A673 (cell line): ENCODE results near the gene RGS1. TPM values are rescaled to one million over a fixed set of nuclear protein-coding genes. Genes with fewer than 3 reads are reported as not detected.

Experiments
- BruUV-seq: library from RNA; stranded (reverse); fragments of 400-500 nt; replicated peaks from 2 replicates; lab custom pipeline; 2021; lab: Mats Ljungman, UMichigan
- CTCF ChIA-PET: fragments of 300-600 bp; sonication (Branson Sonifier 250); formaldehyde crosslinking; loops from one replicate; lab custom pipeline; 2022; ENCODE audit warnings: antibody characterized with exemption; lab: Charles Lee
- POLR2A ChIA-PET: fragments of 300-600 bp; sonication (Branson Sonifier 250); formaldehyde crosslinking; loops from one replicate; lab custom pipeline; 2022; ENCODE audit warnings: antibody characterized with exemption; ENCODE audit not compliant: low non-redundant PET; lab: Charles Lee
- DNase-seq: peaks from one replicate; pipeline ENCODE4 v3.0.0-alpha.2; 2015; ENCODE audit warnings: low spot score
- H3K27ac ChIP-seq: fragments of 200-600 bp; sonication (generic); 2 replicates; pipeline ENCODE4 v1.5.1; 2016; ENCODE audit warnings: mixed run types, low read depth, mild to moderate bottlenecking, mixed read lengths, antibody characterized with exemption, low read length; ENCODE audit not compliant: poor library complexity, severe bottlenecking
- H3K27me3 ChIP-seq: fragments of 200-600 bp; sonication (generic); replicated peaks from 2 replicates; pipeline ENCODE4 v1.6.1; 2017; ENCODE audit warnings: mixed run types, low read depth, mild to moderate bottlenecking, mixed read lengths, antibody characterized with exemption, low read length; ENCODE audit not compliant: insufficient read depth, poor library complexity
- H3K36me3 ChIP-seq: fragments of 200-600 bp; sonication (generic); 2 replicates; pipeline ENCODE4 v1.6.1; 2016; ENCODE audit warnings: mixed run types, mild to moderate bottlenecking, mixed read lengths, antibody characterized with exemption, low read length; ENCODE audit not compliant: insufficient read depth, poor library complexity, severe bottlenecking
- H3K4me1 ChIP-seq: fragments of 200-600 bp; sonication (generic); 2 replicates; pipeline ENCODE4 v1.6.1; 2017; ENCODE audit warnings: mixed run types, mild to moderate bottlenecking, mixed read lengths, antibody characterized with exemption, low read length; ENCODE audit not compliant: insufficient read depth, poor library complexity, severe bottlenecking
- H3K4me3 ChIP-seq: fragments of 200-600 bp; sonication (generic); 2 replicates; pipeline ENCODE4 v1.5.1; 2016; ENCODE audit warnings: low read depth, mixed run types, mild to moderate bottlenecking, mixed read lengths, low read length; ENCODE audit not compliant: poor library complexity, severe bottlenecking
- H3K9me3 ChIP-seq: fragments of 200-600 bp; sonication (generic); 2 replicates; pipeline ENCODE4 v1.6.1; 2016; ENCODE audit warnings: mixed run types, low read depth, mild to moderate bottlenecking, mixed read lengths, antibody characterized with exemption, low read length; ENCODE audit not compliant: poor library complexity, severe bottlenecking
- CTCF ChIP-seq: fragments of 300-800, 200-600 bp; sonication (generic); conservative IDR thresholded peaks from 2 replicates; pipeline ENCODE4 v1.5.1; 2017; ENCODE audit warnings: low read depth, mild to moderate bottlenecking, antibody characterized with exemption, low read length, moderate library complexity, mixed read lengths
- EZH2 ChIP-seq: fragments of 200-600 bp; sonication (generic); IDR thresholded peaks from 2 replicates; pipeline ENCODE4 v1.6.1; 2017; ENCODE audit warnings: borderline replicate concordance, low read depth, mild to moderate bottlenecking, mixed read lengths, antibody characterized with exemption, low read length; ENCODE audit not compliant: poor library complexity, severe bottlenecking
- intact Hi-C: fragments of 100-400 bp; cut with micrococcal nuclease; formaldehyde crosslinking; loops from one replicate; pipeline ENCODE4 v1.10.0; 2022; ENCODE audit not compliant: unreplicated experiment
- total RNA-seq: library from RNA; stranded (reverse); gene quantifications from 2 replicates; pipeline ENCODE4 v1.2.3, GENCODE V29; 2021

Gene RGS1
- total RNA-seq, 1 experiment from 2014 or later: not detected

- H3K9me3 ChIP-seq: no peaks in the 10 kb centered on the region
Measured at GRCh38 chr1:192564099-192564498, 11.5 kb upstream of the RGS1 start.

GRCh38 chr1:192565946-192566345, 9.6 kb upstream of the RGS1 start:
- TF ChIP-seq CTCF (no peak), EZH2 (no peak)
- H3K36me3 ChIP-seq: no peaks in the 10 kb centered on the region
- no peaks in the 10 kb centered on the region for H3K27me3 ChIP-seq
- BruUV-seq: no TSS peak
- intact Hi-C loops: no loop called here
- no peaks in the 10 kb centered on the region for H3K9me3 ChIP-seq
- H3K27ac ChIP-seq: no peak overlapping the region
- ChIA-PET CTCF (no interaction called here), POLR2A (no interaction called here)
- no peaks in the 10 kb centered on the region for H3K4me1 ChIP-seq
- no peak for DNase-seq
- H3K4me3 ChIP-seq: no peak overlapping the region

More at GRCh38 chr1:192564099-192564498, 11.5 kb upstream of the RGS1 start:
- ChIA-PET CTCF (no interaction called here), POLR2A (no interaction called here)
- H3K27ac ChIP-seq: no peak overlapping the region
- intact Hi-C loops: no loop called here
- no peak for DNase-seq
- no peak overlapping the region for H3K4me3 ChIP-seq
- H3K4me1 ChIP-seq: no peaks in the 10 kb centered on the region
- no peaks in the 10 kb centered on the region for H3K36me3 ChIP-seq
- no TSS peak for BruUV-seq
- no peaks in the 10 kb centered on the region for H3K27me3 ChIP-seq
- TF ChIP-seq CTCF: no peak
- TF ChIP-seq EZH2: no peak

GRCh38 chr1:192566657-192567056, 8.9 kb upstream of the RGS1 start:
- no TSS peak for BruUV-seq
- POLR2A ChIA-PET: no interaction called here
- no peak for DNase-seq
- H3K4me1 ChIP-seq: no peaks in the 10 kb centered on the region
- no peaks in the 10 kb centered on the region for H3K27me3 ChIP-seq
- TF ChIP-seq CTCF: no peak
- TF ChIP-seq EZH2: no peak
- intact Hi-C loops: no loop called here
- H3K4me3 ChIP-seq: no peak overlapping the region
- H3K27ac ChIP-seq: no peak overlapping the region
- CTCF ChIA-PET: no interaction called here
- no peaks in the 10 kb centered on the region for H3K9me3 ChIP-seq
- no peaks in the 10 kb centered on the region for H3K36me3 ChIP-seq
